H1 (cell line): ENCODE data around the gene RPS6KA2.

ENCODE experiments used
- RBBP5 ChIP-seq: IDR thresholded peaks from 2 replicates; pipeline ENCODE4 v1.7.1; 2012; ENCODE audit warnings: low read depth, mild to moderate bottlenecking, inconsistent platforms, low read length, moderate library complexity, borderline replicate concordance
- RXRA ChIP-seq: IDR thresholded peaks from 2 replicates; pipeline ENCODE4 v1.6.1; 2011; ENCODE audit warnings: low read depth, mild to moderate bottlenecking, low read length, moderate library complexity; ENCODE audit not compliant: insufficient read depth
- TF ChIP-seq, protein P1 (sequence below): IDR thresholded peaks from 2 replicates; pipeline ENCODE4 v1.6.1; 2012; ENCODE audit warnings: low read length, inconsistent platforms
- TF ChIP-seq, protein P2 (sequence below): IDR thresholded peaks from 2 replicates; pipeline ENCODE4 v1.6.1; 2012; ENCODE audit warnings: inconsistent platforms

GRCh38 chr6:166567813-166568212, 59.2 kb downstream of the RPS6KA2 start:
- TF ChIP-seq RXRA (no peak), RBBP5 (no peak)
- TF ChIP-seq, protein P1, sequence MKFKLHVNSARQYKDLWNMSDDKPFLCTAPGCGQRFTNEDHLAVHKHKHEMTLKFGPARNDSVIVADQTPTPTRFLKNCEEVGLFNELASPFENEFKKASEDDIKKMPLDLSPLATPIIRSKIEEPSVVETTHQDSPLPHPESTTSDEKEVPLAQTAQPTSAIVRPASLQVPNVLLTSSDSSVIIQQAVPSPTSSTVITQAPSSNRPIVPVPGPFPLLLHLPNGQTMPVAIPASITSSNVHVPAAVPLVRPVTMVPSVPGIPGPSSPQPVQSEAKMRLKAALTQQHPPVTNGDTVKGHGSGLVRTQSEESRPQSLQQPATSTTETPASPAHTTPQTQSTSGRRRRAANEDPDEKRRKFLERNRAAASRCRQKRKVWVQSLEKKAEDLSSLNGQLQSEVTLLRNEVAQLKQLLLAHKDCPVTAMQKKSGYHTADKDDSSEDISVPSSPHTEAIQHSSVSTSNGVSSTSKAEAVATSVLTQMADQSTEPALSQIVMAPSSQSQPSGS = no peak
- TF ChIP-seq, protein P2, sequence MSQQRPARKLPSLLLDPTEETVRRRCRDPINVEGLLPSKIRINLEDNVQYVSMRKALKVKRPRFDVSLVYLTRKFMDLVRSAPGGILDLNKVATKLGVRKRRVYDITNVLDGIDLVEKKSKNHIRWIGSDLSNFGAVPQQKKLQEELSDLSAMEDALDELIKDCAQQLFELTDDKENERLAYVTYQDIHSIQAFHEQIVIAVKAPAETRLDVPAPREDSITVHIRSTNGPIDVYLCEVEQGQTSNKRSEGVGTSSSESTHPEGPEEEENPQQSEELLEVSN = no peak
